Natural killer cell (primary cell): ENCODE measurements around the gene MYO16. TPM values are rescaled to one million over a fixed set of nuclear protein-coding genes. Genes with fewer than 3 reads are reported as not detected.

Experiments
- ATAC-seq, 3 donors: fragments of 150-1000 bp in 2 of 3; fragments of 200-7000 bp in 1 of 3; cut with Tn5 transposase; 1 replicate in 1 of 3; 2 replicates in 2 of 3; pipeline ENCODE4 v1.10.0; 2021; ENCODE audit warnings: mild to moderate bottlenecking in 2 of 3, moderate library complexity in 2 of 3
- DNase-seq, 2 donors: peaks; one replicate each; pipeline versions ENCODE4 v3.0.0 to v3.0.0-alpha.2; 2013 to 2021; ENCODE audit warnings: mixed read lengths in 1 of 2
- H3K27ac ChIP-seq: one replicate; pipeline ENCODE4 v1.5.1; 2013; ENCODE audit warnings: mild to moderate bottlenecking, low read length
- H3K27me3 ChIP-seq: one replicate; pipeline ENCODE4 v1.6.1; 2013; ENCODE audit warnings: low read length; ENCODE audit not compliant: control insufficient read depth, insufficient read depth
- H3K36me3 ChIP-seq: one replicate; pipeline ENCODE4 v1.6.1; 2013; ENCODE audit warnings: low read length; ENCODE audit not compliant: control insufficient read depth, insufficient read depth
- H3K4me1 ChIP-seq: one replicate; pipeline ENCODE4 v1.6.1; 2013; ENCODE audit warnings: low read length; ENCODE audit not compliant: control insufficient read depth, insufficient read depth
- H3K4me3 ChIP-seq: one replicate; pipeline ENCODE4 v1.5.1; 2013; ENCODE audit warnings: low read length
- H3K9me3 ChIP-seq: one replicate; pipeline ENCODE4 v1.6.1; 2013; ENCODE audit warnings: low read length; ENCODE audit not compliant: control insufficient read depth, insufficient read depth
- H3K27ac Mint-ChIP-seq, 2 donors: one replicate each; pipeline ENCODE4 v1.8.0; 2022; ENCODE audit warnings: mild to moderate bottlenecking in 2 of 2, mixed read lengths in 2 of 2, moderate library complexity in 1 of 2
- H3K27me3 Mint-ChIP-seq, 2 donors: one replicate each; pipeline ENCODE4 v1.8.0; 2022; ENCODE audit warnings: low read depth in 2 of 2, mixed read lengths in 2 of 2
- H3K36me3 Mint-ChIP-seq: one replicate; pipeline ENCODE4 v1.8.0; 2022; ENCODE audit warnings: mixed read lengths
- H3K4me1 Mint-ChIP-seq, 2 donors: one replicate each; pipeline ENCODE4 v1.8.0; 2022; ENCODE audit warnings: mixed read lengths in 2 of 2
- H3K4me3 Mint-ChIP-seq: one replicate; pipeline ENCODE4 v1.8.0; 2022; ENCODE audit warnings: mild to moderate bottlenecking, moderate library complexity, mixed read lengths
- H3K9me3 Mint-ChIP-seq, 2 donors: one replicate each; pipeline ENCODE4 v1.8.0; 2022; ENCODE audit warnings: mixed read lengths in 2 of 2
- CTCF ChIP-seq: fragments of 200-600 bp; IDR thresholded peaks from one replicate; pipeline ENCODE4 v1.8.0; 2022; ENCODE audit warnings: antibody characterized with exemption
- WGBS: methylation state at CpG from one replicate; pipeline ENCODE4 v1.1.7; 2013; ENCODE audit warnings: missing lambda C conversion rate; ENCODE audit not compliant: insufficient coverage; 5-methylcytosine and 5-hydroxymethylcytosine counted together
- intact Hi-C: fragments of 100-400 bp; cut with micrococcal nuclease; formaldehyde crosslinking; loops from one replicate; pipeline ENCODE4 v1.14.2; 2022
- total RNA-seq, 4 donors: library from RNA; stranded (reverse); fragments of 120-200 nt in 1 of 4; gene quantifications; one replicate each; pipeline versions ENCODE4 v1.2.3 to v1.2.4, GENCODE V29; 2013 to 2022

MYO16 gene
- total RNA-seq, 3 donors from 2014 or later (not counting 1 experiment from before 2014, with no cell fraction given), result 0.28 TPM; not detected in 2

GRCh38 chr13:108968566-108968965, 339.2 kb downstream of the MYO16 start:
- H3K9me3 ChIP-seq, result no peaks in the 10 kb centered on the region
- H3K4me3 ChIP-seq, result no peak overlapping the region
- H3K36me3 Mint-ChIP-seq, result no peaks in the 10 kb centered on the region
- no peaks in the 10 kb centered on the region for H3K9me3 Mint-ChIP-seq
- ATAC-seq, result no peak
- WGBS, result 87% methylated on average over 7 of the region's 7 CpGs
- H3K27ac ChIP-seq, result no peak overlapping the region
- DNase-seq, result no peak
- TF ChIP-seq CTCF, result no peak
- peaks cover 0 to 3% of the 10 kb centered on the region in 2 donors for H3K27me3 Mint-ChIP-seq
- intact Hi-C loops, result no loop called here
- no peak overlapping the region for H3K27ac Mint-ChIP-seq
- no peak overlapping the region for H3K4me3 Mint-ChIP-seq
- no peaks in the 10 kb centered on the region for H3K27me3 ChIP-seq
- H3K4me1 ChIP-seq, result no peaks in the 10 kb centered on the region
- no peaks in the 10 kb centered on the region for H3K36me3 ChIP-seq
- no peaks in the 10 kb centered on the region for H3K4me1 Mint-ChIP-seq

- no peak for ATAC-seq
- intact Hi-C loops, result no loop called here
These were observed 345.3 kb downstream of the MYO16 start for GRCh38 chr13:108974686-108975085.

GRCh38 chr13:108980237-108980636, 350.8 kb downstream of the MYO16 start:
- TF ChIP-seq CTCF, result no peak
- H3K27me3 ChIP-seq, result peaks cover 2% of the 10 kb centered on the region
- no peaks in the 10 kb centered on the region for H3K9me3 ChIP-seq
- Mint-ChIP-seq H3K4me3 (no peak overlapping the region), H3K4me1 (no peaks in the 10 kb centered on the region), H3K9me3 (no peaks in the 10 kb centered on the region), H3K27me3 (peaks cover 2 to 50% of the 10 kb centered on the region in 2 donors), H3K36me3 (no peaks in the 10 kb centered on the region), H3K27ac (no peak overlapping the region)
- ATAC-seq (no peak), DNase-seq (no peak)
- no peaks in the 10 kb centered on the region for H3K36me3 ChIP-seq
- intact Hi-C loops, result no loop called here
- WGBS, result 10% methylated on average over 5 of the region's 5 CpGs
- H3K27ac ChIP-seq, result no peak overlapping the region
- no peak overlapping the region for H3K4me3 ChIP-seq
- no peaks in the 10 kb centered on the region for H3K4me1 ChIP-seq

More at GRCh38 chr13:108974686-108975085, 345.3 kb downstream of the MYO16 start:
- Mint-ChIP-seq H3K9me3 (no peaks in the 10 kb centered on the region), H3K4me3 (no peak overlapping the region), H3K27me3 (peaks cover 5 to 25% of the 10 kb centered on the region in 2 donors), H3K4me1 (no peaks in the 10 kb centered on the region), H3K27ac (no peak overlapping the region), H3K36me3 (no peaks in the 10 kb centered on the region)
- Histone ChIP-seq H3K4me3 (no peak overlapping the region), H3K27ac (no peak overlapping the region), H3K36me3 (no peaks in the 10 kb centered on the region), H3K9me3 (no peaks in the 10 kb centered on the region), H3K4me1 (no peaks in the 10 kb centered on the region), H3K27me3 (peaks cover 2% of the 10 kb centered on the region)
- DNase-seq, result no peak
- no peak for TF ChIP-seq CTCF

- Histone ChIP-seq H3K4me3 (no peak overlapping the region), H3K4me1 (no peaks in the 10 kb centered on the region), H3K27ac (no peak overlapping the region), H3K27me3 (peaks cover 2% of the 10 kb centered on the region), H3K36me3 (no peaks in the 10 kb centered on the region), H3K9me3 (no peaks in the 10 kb centered on the region)
- peaks cover 2 to 42% of the 10 kb centered on the region in 2 donors for H3K27me3 Mint-ChIP-seq
- no peak for DNase-seq
- H3K36me3 Mint-ChIP-seq, result no peaks in the 10 kb centered on the region
- 84% methylated on average over 6 of the region's 7 CpGs for WGBS
- no peak for TF ChIP-seq CTCF
- H3K4me1 Mint-ChIP-seq, result no peaks in the 10 kb centered on the region
- intact Hi-C loops, result no loop called here
- H3K27ac Mint-ChIP-seq, result no peak overlapping the region
- H3K9me3 Mint-ChIP-seq, result no peaks in the 10 kb centered on the region
- no peak overlapping the region for H3K4me3 Mint-ChIP-seq
- ATAC-seq, result no peak
These were observed 352.0 kb downstream of the MYO16 start for GRCh38 chr13:108981407-108981806.
